ENCODE results near the gene PRICKLE2.

PRICKLE2 gene

GRCh38 chr3:64151342-64151871 lies 73.9 kb downstream of the PRICKLE2 start:
- no peak overlapping the region for H3K4me3 ChIP-seq (ENCODE audit: low read depth, low read length)
- TF ChIP-seq CTCF (IDR thresholded peaks at IDR 0.05; ENCODE audit: borderline replicate concordance, insufficient read depth, low read depth, low read length) = no peak

DNA sequence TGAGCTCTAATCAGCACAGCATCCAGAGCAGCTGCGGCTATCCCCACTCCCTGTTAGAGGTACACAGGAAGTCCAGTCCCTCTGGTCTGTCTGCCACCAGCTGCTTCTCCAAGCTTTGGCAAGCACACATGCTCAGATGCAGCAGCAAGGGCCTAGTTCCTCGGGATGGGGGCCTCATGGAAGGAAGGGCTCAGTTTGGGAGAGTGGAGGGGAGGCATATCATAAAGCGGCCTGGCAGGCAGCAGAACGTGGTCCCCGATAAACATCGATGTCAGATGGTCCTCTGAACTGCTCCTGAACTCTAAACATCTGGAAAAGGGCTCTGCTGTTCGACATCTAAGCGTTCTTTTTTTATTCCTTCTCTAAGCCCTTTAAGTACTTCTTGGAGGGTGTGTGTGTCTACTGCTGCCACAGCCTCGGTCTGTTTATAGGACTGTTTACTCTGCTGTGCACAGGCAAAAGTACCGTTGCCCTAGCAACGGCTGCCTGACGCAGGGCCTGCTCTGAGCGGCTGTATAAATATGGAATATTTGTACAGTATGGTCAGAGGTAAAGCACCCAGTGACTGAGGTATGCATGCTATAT lies 74.6 kb downstream of the PRICKLE2 start:
- H3K4me3 ChIP-seq (ENCODE audit: low read depth, low read length) = no peak overlapping the region
- TF ChIP-seq CTCF (IDR thresholded peaks at IDR 0.05; ENCODE audit: borderline replicate concordance, insufficient read depth, low read depth, low read length) = no peak

- no peak overlapping the region for H3K4me3 ChIP-seq (ENCODE audit: low read depth, low read length)
- TF ChIP-seq CTCF (IDR thresholded peaks at IDR 0.05; ENCODE audit: borderline replicate concordance, insufficient read depth, low read depth, low read length) = no peak
Measured at GRCh38 chr3:64149886-64150285, 75.4 kb downstream of the PRICKLE2 start.

DNA sequence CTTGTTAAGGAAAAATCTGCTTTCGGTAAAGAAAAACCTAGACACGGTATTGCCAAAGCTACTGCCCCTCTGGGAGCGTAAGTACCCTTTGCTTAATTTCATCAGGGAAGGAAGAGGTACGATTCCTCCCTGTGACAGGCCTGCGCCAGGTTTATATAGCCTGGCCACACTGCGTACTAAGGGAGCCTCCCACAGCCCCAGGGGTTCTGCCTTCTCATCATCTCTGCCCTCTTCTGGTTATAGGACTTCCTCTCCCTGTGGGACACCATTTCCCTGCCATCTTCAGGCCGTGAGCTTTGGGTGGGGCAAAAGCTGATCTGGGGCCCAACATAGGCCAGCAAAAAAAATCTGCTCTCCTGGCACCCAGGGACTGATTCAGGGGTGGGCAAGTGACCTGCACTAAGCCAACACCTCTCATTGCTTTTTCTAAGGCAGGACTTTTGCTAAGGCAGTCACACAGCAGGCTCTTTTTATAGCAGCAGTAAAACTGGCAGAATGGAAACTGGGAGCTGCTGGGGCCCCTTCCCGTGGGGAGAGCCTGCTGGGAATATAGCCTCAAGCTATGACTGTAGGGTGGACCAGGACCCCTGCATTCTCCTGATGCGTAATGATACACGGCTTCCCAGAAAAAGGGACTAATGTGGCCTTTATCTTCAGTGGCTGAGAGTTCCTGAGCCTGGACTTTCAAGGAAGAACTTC lies 76.2 kb downstream of the PRICKLE2 start:
- no peak overlapping the region for H3K4me3 ChIP-seq (ENCODE audit: low read depth, low read length)
- TF ChIP-seq CTCF (IDR thresholded peaks at IDR 0.05; ENCODE audit: borderline replicate concordance, insufficient read depth, low read depth, low read length) = no peak

GRCh38 chr3:64147211-64147610 lies 78.1 kb downstream of the PRICKLE2 start:
- no peak overlapping the region for H3K4me3 ChIP-seq (ENCODE audit: low read depth, low read length)
- no peak for TF ChIP-seq CTCF (IDR thresholded peaks at IDR 0.05; ENCODE audit: borderline replicate concordance, insufficient read depth, low read depth, low read length)

GRCh38 chr3:64145438-64145837 lies 79.8 kb downstream of the PRICKLE2 start:
- no peak for TF ChIP-seq CTCF (IDR thresholded peaks at IDR 0.05; ENCODE audit: borderline replicate concordance, insufficient read depth, low read depth, low read length)
- no peak overlapping the region for H3K4me3 ChIP-seq (ENCODE audit: low read depth, low read length)
